Mucosa of descending colon (tissue), 3 donors: Measurements from ENCODE around the gene GABRD. TPM values are rescaled to one million over a fixed set of nuclear protein-coding genes. Genes with fewer than 3 reads are reported as not detected.
"Not testable (repeated sequence)": the region's sequence is repeated elsewhere in the genome, so short reads cannot be mapped to it uniquely, and the experiment has no call there.

Experiments
- ATAC-seq: fragments of 200-7000 bp; cut with Tn5 transposase; one replicate; pipeline ENCODE4 v1.9.1; 2020; ENCODE audit warnings: mild to moderate bottlenecking, moderate library complexity
- DNase-seq, 3 donors: peaks; one replicate each; pipeline ENCODE4 v3.0.0-alpha.2; 2020
- H3K36me3 ChIP-seq: fragments of 200-600 bp; one replicate; pipeline ENCODE4 v1.8.0; 2021; ENCODE audit warnings: low read depth, mild to moderate bottlenecking
- H3K4me1 ChIP-seq: fragments of 200-600 bp; one replicate; pipeline ENCODE4 v1.8.0; 2021; ENCODE audit warnings: low read depth, mild to moderate bottlenecking
- H3K4me3 ChIP-seq: fragments of 200-600 bp; one replicate; pipeline ENCODE4 v1.8.0; 2021; ENCODE audit warnings: mild to moderate bottlenecking
- H3K9me3 ChIP-seq: fragments of 200-600 bp; one replicate; pipeline ENCODE4 v1.8.0; 2021; ENCODE audit warnings: mild to moderate bottlenecking
- CTCF ChIP-seq: fragments of 200-600 bp; IDR thresholded peaks from one replicate; pipeline ENCODE4 v1.8.0; 2022; ENCODE audit warnings: antibody characterized with exemption, mild to moderate bottlenecking
- intact Hi-C, 2 donors: fragments of 100-400 bp; cut with DNase I in 1 of 2; cut with micrococcal nuclease in 1 of 2; formaldehyde crosslinking; loops; one replicate each; pipeline versions ENCODE4 v1.11.0 to v1.11.1; 2022; cut with DNase I, micrococcal nuclease
- total RNA-seq, 3 donors: library from RNA; stranded (reverse); fragmentation: NEBNext Ultra II Directional in 2 of 3; extraction: Animal tissue kit (Norgen Biotek cat#: 25700) in 2 of 3; gene quantifications; one replicate each; pipeline versions ENCODE4 v1.2.1 to v1.2.4, GENCODE V29; 2021 to 2023
- donor health status: DM: no; HTN: no; CAD: no; lungs with moderate emphysema.
- donor health status: DM: no; HTN: no; CAD: no.
- donor health status: DM: no; HTN: yes; CAD: no.

Gene GABRD
- total RNA-seq, 3 donors from 2014 or later: not detected

- DNase-seq: peak in 1 of 3 donors; percentile 39
- no peak for TF ChIP-seq CTCF
- H3K9me3 ChIP-seq: no peaks in the 10 kb centered on the region
- no peak for ATAC-seq
- no peaks in the 10 kb centered on the region for H3K36me3 ChIP-seq
- intact Hi-C loops: no loop called here
- no peak overlapping the region for H3K4me3 ChIP-seq
- no peaks in the 10 kb centered on the region for H3K4me1 ChIP-seq
These were observed 41.0 kb upstream of the GABRD start for GRCh38 chr1:1978108-1978507.

GRCh38 chr1:1978690-1979481 lies 40.3 kb upstream of the GABRD start:
- H3K9me3 ChIP-seq, intact Hi-C loops, H3K36me3 ChIP-seq, H3K4me1 ChIP-seq, H3K4me3 ChIP-seq, DNase-seq, ATAC-seq: not testable (repeated sequence)

GRCh38 chr1:1979482-1980165 lies 39.5 kb upstream of the GABRD start:
- Histone ChIP-seq H3K9me3 (no peaks in the 10 kb centered on the region), H3K4me3 (no peak overlapping the region), H3K4me1 (no peaks in the 10 kb centered on the region), H3K36me3 (no peaks in the 10 kb centered on the region)
- DNase-seq (no peak), ATAC-seq (no peak)
- intact Hi-C loops: no loop called here
- no peak for TF ChIP-seq CTCF

- DNase-seq (no peak), ATAC-seq (no peak)
- Histone ChIP-seq H3K4me3 (no peak overlapping the region), H3K9me3 (no peaks in the 10 kb centered on the region), H3K36me3 (no peaks in the 10 kb centered on the region), H3K4me1 (no peaks in the 10 kb centered on the region)
- intact Hi-C loops: no loop called here
- no peak for TF ChIP-seq CTCF
These were observed 38.5 kb upstream of the GABRD start for GRCh38 chr1:1980467-1981141.

- intact Hi-C loops: no loop called here
- ATAC-seq: no peak
These were observed 38.0 kb upstream of the GABRD start for GRCh38 chr1:1981142-1981500.

GRCh38 chr1:1981631-1982327 lies 37.4 kb upstream of the GABRD start:
- H3K4me3 ChIP-seq, H3K9me3 ChIP-seq, H3K4me1 ChIP-seq, intact Hi-C loops, DNase-seq, ATAC-seq, H3K36me3 ChIP-seq: not testable (repeated sequence)

More at GRCh38 chr1:1981142-1981500, 38.0 kb upstream of the GABRD start:
- Histone ChIP-seq H3K4me1 (no peaks in the 10 kb centered on the region), H3K36me3 (no peaks in the 10 kb centered on the region), H3K4me3 (no peak overlapping the region), H3K9me3 (no peaks in the 10 kb centered on the region)
- no peak for TF ChIP-seq CTCF
- DNase-seq: no peak
